SK-N-SH treated with all-trans-retinoic acid at 6 μM for 48 hours (cell line): ENCODE data around the gene FGD1.

Source experiments
- ATAC-seq: fragments of 200-7000 bp; cut with Tn5 transposase; 3 replicates; pipeline ENCODE4 v1.9.1; 2020; ENCODE audit warnings: mild to moderate bottlenecking, moderate library complexity
- ARNTL ChIP-seq: fragments of 450-650 bp; formaldehyde crosslinking; IDR thresholded peaks from 2 replicates; pipeline ENCODE4 v1.5.0; 2020; ENCODE audit warnings: low read depth, mild to moderate bottlenecking, moderate library complexity, borderline replicate concordance
- BACH2 ChIP-seq: fragments of 250-450 bp; sonication (Bioruptor Pico); IDR thresholded peaks from 2 replicates; pipeline ENCODE4 v1.9.0; 2021; ENCODE audit warnings: mild to moderate bottlenecking, borderline replicate concordance
- CREB5 ChIP-seq: fragments of 250-450 bp; sonication (Bioruptor Pico); IDR thresholded peaks from 2 replicates; pipeline ENCODE4 v1.5.1; 2020; ENCODE audit warnings: low read depth, mild to moderate bottlenecking, moderate library complexity
- CSDC2 ChIP-seq: fragments of 250-450 bp; sonication (Bioruptor Pico); IDR thresholded peaks from 2 replicates; pipeline ENCODE4 v1.5.0; 2020; ENCODE audit warnings: mild to moderate bottlenecking, moderate library complexity
- ESRRG ChIP-seq: fragments of 250-450 bp; sonication (Bioruptor Pico); IDR thresholded peaks from 2 replicates; pipeline ENCODE4 v1.6.1; 2021; ENCODE audit warnings: mild to moderate bottlenecking
- GLIS3 ChIP-seq: fragments of 250-450 bp; sonication (Bioruptor Pico); IDR thresholded peaks from 2 replicates; pipeline ENCODE4 v1.5.0; 2020; ENCODE audit warnings: mild to moderate bottlenecking, moderate library complexity
- PPARA ChIP-seq: fragments of 250-450 bp; sonication (Bioruptor Pico); IDR thresholded peaks from 2 replicates; pipeline ENCODE4 v1.5.0; 2020; ENCODE audit warnings: mild to moderate bottlenecking, borderline replicate concordance
- RARB ChIP-seq: fragments of 250-450 bp; sonication (Bioruptor Pico); IDR thresholded peaks from 2 replicates; pipeline ENCODE4 v1.8.0; 2021; ENCODE audit warnings: mild to moderate bottlenecking, moderate library complexity
- SNAI2 ChIP-seq: fragments of 250-450 bp; sonication (Bioruptor Pico); IDR thresholded peaks from 2 replicates; pipeline ENCODE4 v1.5.0; 2020; ENCODE audit warnings: mild to moderate bottlenecking, moderate library complexity
- TCF4 ChIP-seq: fragments of 250-450 bp; sonication (Bioruptor Pico); IDR thresholded peaks from 2 replicates; pipeline ENCODE4 v1.8.0; 2021; ENCODE audit warnings: mild to moderate bottlenecking, moderate library complexity, borderline replicate concordance
- TOX ChIP-seq: fragments of 250-450 bp; sonication (Bioruptor Pico); IDR thresholded peaks from 2 replicates; pipeline ENCODE4 v1.8.0; 2021; ENCODE audit warnings: mild to moderate bottlenecking, moderate library complexity, borderline replicate concordance
- ZC3H10 ChIP-seq: fragments of 250-450 bp; sonication (Bioruptor Pico); IDR thresholded peaks from 2 replicates; pipeline ENCODE4 v1.5.1; 2021; ENCODE audit warnings: mild to moderate bottlenecking, moderate library complexity
- ZFP3 ChIP-seq: fragments of 250-450 bp; sonication (Bioruptor Pico); IDR thresholded peaks from 2 replicates; pipeline ENCODE4 v1.5.0; 2020; ENCODE audit warnings: mild to moderate bottlenecking, moderate library complexity
- ZFP30 ChIP-seq: fragments of 450-650 bp; formaldehyde crosslinking; IDR thresholded peaks from 2 replicates; pipeline ENCODE4 v1.5.0; 2022; ENCODE audit warnings: mild to moderate bottlenecking, moderate library complexity
- ZNF565 ChIP-seq: fragments of 450-650 bp; formaldehyde crosslinking; conservative IDR thresholded peaks from 2 replicates; pipeline ENCODE4 v1.5.0; 2020; ENCODE audit warnings: low read depth, mild to moderate bottlenecking, moderate library complexity
- ZNF70 ChIP-seq: fragments of 450-650 bp; formaldehyde crosslinking; IDR thresholded peaks from 2 replicates; pipeline ENCODE4 v1.5.0; 2020; ENCODE audit warnings: mild to moderate bottlenecking, moderate library complexity
- ZNF8 ChIP-seq: fragments of 450-650 bp; formaldehyde crosslinking; IDR thresholded peaks from 2 replicates; pipeline ENCODE4 v1.5.0; 2020; ENCODE audit warnings: mild to moderate bottlenecking, moderate library complexity
- TF ChIP-seq, protein P1 (sequence below): fragments of 250-450 bp; sonication (Bioruptor Pico); IDR thresholded peaks from 2 replicates; pipeline ENCODE4 v1.5.0; 2020; ENCODE audit warnings: mild to moderate bottlenecking, moderate library complexity
- TF ChIP-seq, protein P2 (sequence below): fragments of 250-450 bp; sonication (Bioruptor Pico); IDR thresholded peaks from 2 replicates; pipeline ENCODE4 v1.8.0; 2021; ENCODE audit warnings: low read depth, mild to moderate bottlenecking, moderate library complexity, borderline replicate concordance
- TF ChIP-seq, protein P3 (sequence below): fragments of 250-450 bp; sonication (Bioruptor Pico); IDR thresholded peaks from 2 replicates; pipeline ENCODE4 v1.8.0; 2020; ENCODE audit warnings: mild to moderate bottlenecking, moderate library complexity, borderline replicate concordance

The FGD1 gene

DNA sequence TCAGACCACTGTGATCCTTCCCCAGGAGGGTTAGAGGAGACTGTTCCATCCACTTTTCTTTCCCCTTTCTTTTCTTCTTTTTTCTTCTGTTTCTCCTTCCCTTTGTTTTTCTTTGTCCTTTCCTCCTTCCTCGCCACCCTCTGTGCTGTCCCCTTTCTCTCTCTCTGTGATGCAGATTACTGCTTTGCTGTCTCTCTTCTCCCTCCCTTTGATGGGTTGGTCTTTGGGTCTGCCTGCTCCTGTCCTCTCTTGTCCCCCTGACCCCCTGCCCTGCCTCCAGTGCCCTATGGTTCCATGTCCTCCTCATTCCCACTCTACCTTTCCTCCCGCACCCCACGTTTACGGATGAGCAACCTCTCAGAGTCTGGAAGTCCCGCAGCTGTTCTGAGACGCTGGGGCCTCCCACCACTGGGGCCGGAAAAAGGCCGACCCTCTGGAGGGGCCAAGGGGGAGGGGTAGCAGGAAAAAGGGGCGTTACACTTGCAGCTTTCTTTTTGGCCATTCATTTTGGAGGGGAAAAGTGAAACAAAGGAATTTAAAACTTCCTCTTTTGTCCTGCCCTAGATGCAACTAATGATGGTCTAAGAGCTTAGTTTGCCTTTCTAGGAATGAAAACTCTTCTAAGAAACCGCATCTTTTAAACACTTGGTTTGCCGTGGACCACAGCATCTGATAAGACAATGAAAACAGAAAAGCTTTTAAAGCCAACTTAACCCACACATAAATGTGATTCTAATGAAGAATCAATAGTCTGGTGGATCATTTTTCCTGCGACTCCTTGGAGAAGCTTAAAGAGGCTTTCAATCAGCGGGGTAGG is 80.3 kb downstream of the FGD1 start:
- ATAC-seq = no peak

DNA sequence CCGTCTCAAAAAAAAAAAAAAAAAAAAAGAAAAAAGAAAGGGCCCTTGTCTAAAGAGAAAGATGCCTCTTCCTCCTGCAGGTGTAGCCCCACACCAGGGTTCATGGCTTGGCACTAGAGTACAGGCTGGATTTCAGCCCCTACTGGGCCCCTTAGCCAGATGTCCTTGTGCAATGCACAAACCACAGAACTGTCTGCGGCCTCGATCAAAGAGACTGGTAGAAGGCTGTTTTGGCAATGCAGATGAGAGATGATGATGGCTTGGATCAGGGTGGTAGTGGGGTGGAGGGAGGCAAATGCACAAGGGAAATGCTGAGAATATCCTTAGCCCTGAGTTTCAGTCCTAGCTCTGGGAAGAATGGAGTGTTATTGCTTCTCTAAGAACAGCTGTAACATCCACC is 82.3 kb downstream of the FGD1 start:
- no peak for TF ChIP-seq GLIS3 (CRISPR knock-in tag)
- TF ChIP-seq, protein P1, sequence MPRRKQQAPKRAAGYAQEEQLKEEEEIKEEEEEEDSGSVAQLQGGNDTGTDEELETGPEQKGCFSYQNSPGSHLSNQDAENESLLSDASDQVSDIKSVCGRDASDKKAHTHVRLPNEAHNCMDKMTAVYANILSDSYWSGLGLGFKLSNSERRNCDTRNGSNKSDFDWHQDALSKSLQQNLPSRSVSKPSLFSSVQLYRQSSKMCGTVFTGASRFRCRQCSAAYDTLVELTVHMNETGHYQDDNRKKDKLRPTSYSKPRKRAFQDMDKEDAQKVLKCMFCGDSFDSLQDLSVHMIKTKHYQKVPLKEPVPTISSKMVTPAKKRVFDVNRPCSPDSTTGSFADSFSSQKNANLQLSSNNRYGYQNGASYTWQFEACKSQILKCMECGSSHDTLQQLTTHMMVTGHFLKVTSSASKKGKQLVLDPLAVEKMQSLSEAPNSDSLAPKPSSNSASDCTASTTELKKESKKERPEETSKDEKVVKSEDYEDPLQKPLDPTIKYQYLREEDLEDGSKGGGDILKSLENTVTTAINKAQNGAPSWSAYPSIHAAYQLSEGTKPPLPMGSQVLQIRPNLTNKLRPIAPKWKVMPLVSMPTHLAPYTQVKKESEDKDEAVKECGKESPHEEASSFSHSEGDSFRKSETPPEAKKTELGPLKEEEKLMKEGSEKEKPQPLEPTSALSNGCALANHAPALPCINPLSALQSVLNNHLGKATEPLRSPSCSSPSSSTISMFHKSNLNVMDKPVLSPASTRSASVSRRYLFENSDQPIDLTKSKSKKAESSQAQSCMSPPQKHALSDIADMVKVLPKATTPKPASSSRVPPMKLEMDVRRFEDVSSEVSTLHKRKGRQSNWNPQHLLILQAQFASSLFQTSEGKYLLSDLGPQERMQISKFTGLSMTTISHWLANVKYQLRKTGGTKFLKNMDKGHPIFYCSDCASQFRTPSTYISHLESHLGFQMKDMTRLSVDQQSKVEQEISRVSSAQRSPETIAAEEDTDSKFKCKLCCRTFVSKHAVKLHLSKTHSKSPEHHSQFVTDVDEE = no peak
- TF ChIP-seq ZFP30 (CRISPR knock-in tag) = no peak
- TF ChIP-seq CREB5 = no peak
- TF ChIP-seq CSDC2 (CRISPR knock-in tag) = no peak
- no peak for TF ChIP-seq RARB
- no peak for TF ChIP-seq TCF4 (CRISPR knock-in tag)
- TF ChIP-seq ZFP3 (CRISPR knock-in tag) = no peak
- TF ChIP-seq ESRRG = no peak
- no peak for TF ChIP-seq SNAI2 (CRISPR knock-in tag)
- TF ChIP-seq TOX = no peak
- no peak for TF ChIP-seq ZC3H10 (CRISPR knock-in tag)
- TF ChIP-seq ZNF565 (CRISPR knock-in tag) = no peak
- ATAC-seq = no peak

More for the DNA sequence above, 80.3 kb downstream of the FGD1 start:
- TF ChIP-seq, protein P2, sequence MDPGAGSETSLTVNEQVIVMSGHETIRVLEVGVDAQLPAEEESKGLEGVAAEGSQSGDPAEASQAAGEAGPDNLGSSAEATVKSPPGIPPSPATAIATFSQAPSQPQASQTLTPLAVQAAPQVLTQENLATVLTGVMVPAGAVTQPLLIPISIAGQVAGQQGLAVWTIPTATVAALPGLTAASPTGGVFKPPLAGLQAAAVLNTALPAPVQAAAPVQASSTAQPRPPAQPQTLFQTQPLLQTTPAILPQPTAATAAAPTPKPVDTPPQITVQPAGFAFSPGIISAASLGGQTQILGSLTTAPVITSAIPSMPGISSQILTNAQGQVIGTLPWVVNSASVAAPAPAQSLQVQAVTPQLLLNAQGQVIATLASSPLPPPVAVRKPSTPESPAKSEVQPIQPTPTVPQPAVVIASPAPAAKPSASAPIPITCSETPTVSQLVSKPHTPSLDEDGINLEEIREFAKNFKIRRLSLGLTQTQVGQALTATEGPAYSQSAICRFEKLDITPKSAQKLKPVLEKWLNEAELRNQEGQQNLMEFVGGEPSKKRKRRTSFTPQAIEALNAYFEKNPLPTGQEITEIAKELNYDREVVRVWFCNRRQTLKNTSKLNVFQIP = no peak
- TF ChIP-seq TCF4 (CRISPR knock-in tag) = no peak
- no peak for TF ChIP-seq BACH2 (CRISPR knock-in tag)
- TF ChIP-seq, protein P1 = no peak
- no peak for TF ChIP-seq RARB
- no peak for TF ChIP-seq SNAI2 (CRISPR knock-in tag)

- ATAC-seq = no peak
- TF ChIP-seq BACH2 (CRISPR knock-in tag) (no peak), ZFP3 (CRISPR knock-in tag) (no peak), ZNF8 (CRISPR knock-in tag) (no peak), ARNTL (CRISPR knock-in tag) (no peak), CSDC2 (CRISPR knock-in tag) (no peak), TOX (no peak), ZNF565 (CRISPR knock-in tag) (no peak), PPARA (CRISPR knock-in tag) (no peak), RARB (no peak), ZNF70 (CRISPR knock-in tag) (no peak), ESRRG (no peak), ZC3H10 (CRISPR knock-in tag) (no peak), GLIS3 (CRISPR knock-in tag) (no peak), SNAI2 (CRISPR knock-in tag) (no peak)
- TF ChIP-seq, protein P3, sequence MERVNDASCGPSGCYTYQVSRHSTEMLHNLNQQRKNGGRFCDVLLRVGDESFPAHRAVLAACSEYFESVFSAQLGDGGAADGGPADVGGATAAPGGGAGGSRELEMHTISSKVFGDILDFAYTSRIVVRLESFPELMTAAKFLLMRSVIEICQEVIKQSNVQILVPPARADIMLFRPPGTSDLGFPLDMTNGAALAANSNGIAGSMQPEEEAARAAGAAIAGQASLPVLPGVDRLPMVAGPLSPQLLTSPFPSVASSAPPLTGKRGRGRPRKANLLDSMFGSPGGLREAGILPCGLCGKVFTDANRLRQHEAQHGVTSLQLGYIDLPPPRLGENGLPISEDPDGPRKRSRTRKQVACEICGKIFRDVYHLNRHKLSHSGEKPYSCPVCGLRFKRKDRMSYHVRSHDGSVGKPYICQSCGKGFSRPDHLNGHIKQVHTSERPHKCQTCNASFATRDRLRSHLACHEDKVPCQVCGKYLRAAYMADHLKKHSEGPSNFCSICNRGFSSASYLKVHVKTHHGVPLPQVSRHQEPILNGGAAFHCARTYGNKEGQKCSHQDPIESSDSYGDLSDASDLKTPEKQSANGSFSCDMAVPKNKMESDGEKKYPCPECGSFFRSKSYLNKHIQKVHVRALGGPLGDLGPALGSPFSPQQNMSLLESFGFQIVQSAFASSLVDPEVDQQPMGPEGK (CRISPR knock-in tag) = no peak
- TF ChIP-seq, protein P1 = no peak
- TF ChIP-seq, protein P2 = no peak
These were observed 84.3 kb downstream of the FGD1 start for GRCh38 chrX:54411732-54412131.
